MM.1S (cell line): ENCODE measurements around the gene IMMP2L.

Experiments used
- DNase-seq: peaks from one replicate; pipeline ENCODE4 v3.0.0-alpha.2; 2015
- H2AFZ ChIP-seq: fragments of 300-600 bp; sonication (generic); 2 replicates; pipeline ENCODE4 v1.6.0; 2016; ENCODE audit warnings: antibody characterized with exemption, low read length
- H3F3A ChIP-seq: fragments of 300-600 bp; sonication (generic); 2 replicates; pipeline ENCODE4 v1.6.1; 2016; ENCODE audit warnings: mild to moderate bottlenecking, antibody characterized with exemption, low read length, moderate library complexity, mixed read lengths; ENCODE audit not compliant: insufficient read depth
- H3K27ac ChIP-seq: fragments of 300-600 bp; sonication (generic); 2 replicates; pipeline ENCODE4 v1.5.1; 2016; ENCODE audit warnings: mild to moderate bottlenecking, low read length
- H3K27me3 ChIP-seq: fragments of 300-600 bp; sonication (generic); replicated peaks from 2 replicates; pipeline ENCODE4 v1.6.0; 2016; ENCODE audit warnings: low read length; ENCODE audit not compliant: insufficient read depth
- H3K36me3 ChIP-seq: fragments of 300-600 bp; sonication (generic); replicated peaks from 2 replicates; pipeline ENCODE4 v1.6.1; 2016; ENCODE audit warnings: mild to moderate bottlenecking, low read length, mixed read lengths; ENCODE audit not compliant: insufficient read depth
- H3K4me1 ChIP-seq: fragments of 300-600 bp; sonication (generic); 2 replicates; pipeline ENCODE4 v1.6.1; 2016; ENCODE audit warnings: low read length, mixed read lengths
- H3K4me2 ChIP-seq: fragments of 300-600 bp; sonication (generic); 2 replicates; pipeline ENCODE4 v1.6.0; 2016; ENCODE audit warnings: low read depth, low read length
- H3K4me3 ChIP-seq: fragments of 300-600 bp; sonication (generic); 2 replicates; pipeline ENCODE4 v1.5.1; 2016; ENCODE audit warnings: low read length, mixed read lengths
- H3K79me2 ChIP-seq: fragments of 300-600 bp; sonication (generic); 2 replicates; pipeline ENCODE4 v1.6.1; 2016; ENCODE audit warnings: mixed run types, low read length, mixed read lengths
- H3K9ac ChIP-seq: fragments of 300-600 bp; sonication (generic); 2 replicates; pipeline ENCODE4 v1.6.1; 2016; ENCODE audit warnings: low read length, mixed read lengths
- H3K9me2 ChIP-seq: fragments of 300-600 bp; sonication (generic); replicated peaks from 2 replicates; pipeline ENCODE4 v1.6.1; 2016; ENCODE audit warnings: mild to moderate bottlenecking, low read length, mixed read lengths; ENCODE audit not compliant: insufficient read depth
- H3K9me3 ChIP-seq: fragments of 300-600 bp; sonication (generic); replicated peaks from 2 replicates; pipeline ENCODE4 v1.6.1; 2016; ENCODE audit warnings: mild to moderate bottlenecking, low read length, mixed read lengths; ENCODE audit not compliant: insufficient read depth
- H4K20me1 ChIP-seq: fragments of 300-600 bp; sonication (generic); 2 replicates; pipeline ENCODE4 v1.6.1; 2016; ENCODE audit warnings: mild to moderate bottlenecking, low read length, moderate library complexity, mixed read lengths; ENCODE audit not compliant: insufficient read depth
- CTCF ChIP-seq: fragments of 300-600 bp; sonication (generic); IDR thresholded peaks from 2 replicates; pipeline ENCODE4 v1.5.1; 2016; ENCODE audit warnings: antibody characterized with exemption, low read length, mixed read lengths
- EZH2 ChIP-seq: fragments of 300-600 bp; sonication (generic); optimal IDR thresholded peaks from 2 replicates; pipeline ENCODE3; 2017; ENCODE audit warnings: low read depth, mild to moderate bottlenecking, antibody characterized with exemption, low read length, mixed read lengths
- EZH2phosphoT487 ChIP-seq: fragments of 300-600 bp; sonication (generic); IDR thresholded peaks from 2 replicates; pipeline ENCODE4 v1.6.1; 2018; ENCODE audit warnings: antibody characterized with exemption, low read length

IMMP2L gene

GRCh38 chr7:111160297-111160696, 402.0 kb downstream of the IMMP2L start:
- H2AFZ ChIP-seq, result no peak overlapping the region
- no peaks in the 10 kb centered on the region for H3K36me3 ChIP-seq
- no peaks in the 10 kb centered on the region for H4K20me1 ChIP-seq
- TF ChIP-seq EZH2phosphoT487 (no peak), EZH2 (no peak), CTCF (no peak)
- no peak overlapping the region for H3K4me2 ChIP-seq
- no peaks in the 10 kb centered on the region for H3K27me3 ChIP-seq
- no peaks in the 10 kb centered on the region for H3K4me1 ChIP-seq
- no peaks in the 10 kb centered on the region for H3K79me2 ChIP-seq
- no peaks in the 10 kb centered on the region for H3K9me2 ChIP-seq
- H3F3A ChIP-seq, result no peaks in the 10 kb centered on the region
- H3K4me3 ChIP-seq, result no peak overlapping the region
- H3K9me3 ChIP-seq, result no peaks in the 10 kb centered on the region
- H3K9ac ChIP-seq, result no peak overlapping the region
- no peak overlapping the region for H3K27ac ChIP-seq
- DNase-seq, result no peak

GRCh38 chr7:111159426-111159825, 402.9 kb downstream of the IMMP2L start:
- H3K4me2 ChIP-seq, result no peak overlapping the region
- no peaks in the 10 kb centered on the region for H3K9me2 ChIP-seq
- H3K9ac ChIP-seq, result no peak overlapping the region
- no peak overlapping the region for H3K4me3 ChIP-seq
- H3K27me3 ChIP-seq, result no peaks in the 10 kb centered on the region
- no peak for DNase-seq
- TF ChIP-seq EZH2phosphoT487 (no peak), EZH2 (no peak), CTCF (no peak)
- H3K4me1 ChIP-seq, result no peaks in the 10 kb centered on the region
- H3K79me2 ChIP-seq, result no peaks in the 10 kb centered on the region
- no peak overlapping the region for H2AFZ ChIP-seq
- H3K9me3 ChIP-seq, result no peaks in the 10 kb centered on the region
- H3K27ac ChIP-seq, result no peak overlapping the region
- no peaks in the 10 kb centered on the region for H3F3A ChIP-seq
- H4K20me1 ChIP-seq, result no peaks in the 10 kb centered on the region
- H3K36me3 ChIP-seq, result no peaks in the 10 kb centered on the region

- Histone ChIP-seq H2AFZ (no peak overlapping the region), H3K36me3 (no peaks in the 10 kb centered on the region), H3K9me2 (no peaks in the 10 kb centered on the region), H3F3A (no peaks in the 10 kb centered on the region), H3K9ac (no peak overlapping the region), H3K27me3 (no peaks in the 10 kb centered on the region), H3K27ac (no peak overlapping the region), H3K4me3 (no peak overlapping the region), H3K4me1 (no peaks in the 10 kb centered on the region), H3K9me3 (no peaks in the 10 kb centered on the region), H3K79me2 (no peaks in the 10 kb centered on the region), H3K4me2 (no peak overlapping the region), H4K20me1 (no peaks in the 10 kb centered on the region)
- TF ChIP-seq EZH2phosphoT487 (no peak), EZH2 (no peak), CTCF (no peak)
- no peak for DNase-seq
These were observed 411.6 kb downstream of the IMMP2L start for GRCh38 chr7:111150709-111151108.
